ENCODE measurements around the gene PSMD14.

PSMD14 gene

GRCh38 chr2:161424394-161424769 lies 116.2 kb downstream of the PSMD14 start (continued):
- TF ChIP-seq PBX3 (CRISPR knock-in tag; IDR thresholded peaks at IDR 0.05) (no peak), ZFHX2 (tag by site-specific recombination; conservative IDR thresholded peaks at IDR 0.05) (no peak), ZNF394 (tag by site-specific recombination; IDR thresholded peaks at IDR 0.05; ENCODE audit: borderline replicate concordance) (no peak), ZNF629 (tag by site-specific recombination; IDR thresholded peaks at IDR 0.05) (no peak)

DNA sequence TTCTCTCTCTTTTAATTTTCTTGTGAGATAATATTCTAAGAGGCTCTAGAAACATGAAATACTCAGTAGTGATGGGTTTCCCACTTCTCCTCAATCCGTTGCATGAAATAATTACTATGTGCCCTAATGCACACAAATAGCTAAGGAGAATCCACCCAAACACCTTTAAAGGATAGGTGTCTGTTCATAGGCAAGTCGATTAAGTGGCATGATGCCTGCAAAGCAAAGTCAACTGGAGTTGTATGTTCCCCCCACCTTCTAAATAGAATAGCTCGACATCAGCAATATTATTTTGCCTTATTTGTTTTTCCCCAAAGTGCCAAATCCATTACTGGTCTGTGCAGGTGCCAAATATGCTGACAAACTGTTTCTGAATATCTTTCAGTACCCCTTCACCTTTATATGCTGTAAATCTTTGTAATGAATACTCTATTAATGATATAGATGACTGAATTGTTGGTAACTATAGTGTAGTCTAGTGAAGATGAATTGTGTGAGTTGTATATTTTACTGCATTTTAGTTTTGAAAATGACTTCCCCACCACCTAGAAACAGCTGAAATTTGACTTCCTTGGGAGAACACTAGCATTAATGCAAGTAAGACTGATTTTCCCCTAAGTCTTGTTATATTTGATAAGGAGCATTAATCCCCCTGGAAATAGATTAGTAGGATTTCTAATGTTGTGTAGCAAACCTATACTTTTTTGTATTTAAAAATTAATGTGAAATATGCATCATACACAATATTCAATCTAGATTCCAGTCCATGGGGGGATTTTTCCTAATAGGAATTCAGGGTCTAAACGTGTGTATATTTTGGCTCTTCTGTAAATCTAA lies 116.9 kb downstream of the PSMD14 start:
- ChIA-PET POLR2A (no interaction called here), CTCF (no interaction called here)
- no peak overlapping the region for H3K4me3 ChIP-seq (ENCODE audit: low read depth, low read length)
- H3K36me3 ChIP-seq (ENCODE audit: control insufficient read depth in 2 of 2, insufficient read depth in 1 of 2, low read length in 2 of 2): no peaks in the 10 kb centered on the region
- H3K9me3 ChIP-seq (ENCODE audit: control insufficient read depth, insufficient read depth, low read depth, low read length): no peaks in the 10 kb centered on the region
- H3K27ac ChIP-seq (ENCODE audit: extremely low read depth, low read depth, low read length): no peak overlapping the region
- TF ChIP-seq ZNF510 (tag by site-specific recombination; IDR thresholded peaks at IDR 0.05; ENCODE audit: insufficient replicate concordance) (no peak), ZNF394 (tag by site-specific recombination; IDR thresholded peaks at IDR 0.05; ENCODE audit: borderline replicate concordance) (no peak), GLI4 (tag by site-specific recombination; IDR thresholded peaks at IDR 0.05) (no peak), ZXDB (tag by site-specific recombination; IDR thresholded peaks at IDR 0.05) (no peak), ZNF341 (tag by site-specific recombination; IDR thresholded peaks at IDR 0.05; ENCODE audit: low read depth) (no peak), ZNF146 (tag by site-specific recombination; IDR thresholded peaks at IDR 0.05) (no peak), OSR2 (tag by site-specific recombination; IDR thresholded peaks at IDR 0.05) (no peak), EGR2 (tag by site-specific recombination; IDR thresholded peaks at IDR 0.05; ENCODE audit: low read depth) (no peak), ZNF660 (tag by site-specific recombination; IDR thresholded peaks at IDR 0.05) (no peak), INSM2 (tag by site-specific recombination; IDR thresholded peaks at IDR 0.05) (no peak), ZNF223 (tag by site-specific recombination; IDR thresholded peaks at IDR 0.05) (no peak), ZNF561 (tag by site-specific recombination; IDR thresholded peaks at IDR 0.05; ENCODE audit: borderline replicate concordance) (no peak), ZNF549 (tag by site-specific recombination; IDR thresholded peaks at IDR 0.05) (no peak)
- TF ChIP-seq, protein P1, sequence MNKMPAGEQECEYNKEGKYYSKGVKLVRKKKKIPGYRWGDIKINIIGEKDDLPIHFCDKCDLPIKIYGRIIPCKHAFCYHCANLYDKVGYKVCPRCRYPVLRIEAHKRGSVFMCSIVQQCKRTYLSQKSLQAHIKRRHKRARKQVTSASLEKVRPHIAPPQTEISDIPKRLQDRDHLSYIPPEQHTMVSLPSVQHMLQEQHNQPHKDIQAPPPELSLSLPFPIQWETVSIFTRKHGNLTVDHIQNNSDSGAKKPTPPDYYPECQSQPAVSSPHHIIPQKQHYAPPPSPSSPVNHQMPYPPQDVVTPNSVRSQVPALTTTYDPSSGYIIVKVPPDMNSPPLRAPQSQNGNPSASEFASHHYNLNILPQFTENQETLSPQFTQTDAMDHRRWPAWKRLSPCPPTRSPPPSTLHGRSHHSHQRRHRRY (tag by site-specific recombination; IDR thresholded peaks at IDR 0.05): no peak
- TF ChIP-seq, protein P2, sequence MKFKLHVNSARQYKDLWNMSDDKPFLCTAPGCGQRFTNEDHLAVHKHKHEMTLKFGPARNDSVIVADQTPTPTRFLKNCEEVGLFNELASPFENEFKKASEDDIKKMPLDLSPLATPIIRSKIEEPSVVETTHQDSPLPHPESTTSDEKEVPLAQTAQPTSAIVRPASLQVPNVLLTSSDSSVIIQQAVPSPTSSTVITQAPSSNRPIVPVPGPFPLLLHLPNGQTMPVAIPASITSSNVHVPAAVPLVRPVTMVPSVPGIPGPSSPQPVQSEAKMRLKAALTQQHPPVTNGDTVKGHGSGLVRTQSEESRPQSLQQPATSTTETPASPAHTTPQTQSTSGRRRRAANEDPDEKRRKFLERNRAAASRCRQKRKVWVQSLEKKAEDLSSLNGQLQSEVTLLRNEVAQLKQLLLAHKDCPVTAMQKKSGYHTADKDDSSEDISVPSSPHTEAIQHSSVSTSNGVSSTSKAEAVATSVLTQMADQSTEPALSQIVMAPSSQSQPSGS (tag by site-specific recombination; IDR thresholded peaks at IDR 0.05; ENCODE audit: low read depth): no peak
- TF ChIP-seq, protein P3, sequence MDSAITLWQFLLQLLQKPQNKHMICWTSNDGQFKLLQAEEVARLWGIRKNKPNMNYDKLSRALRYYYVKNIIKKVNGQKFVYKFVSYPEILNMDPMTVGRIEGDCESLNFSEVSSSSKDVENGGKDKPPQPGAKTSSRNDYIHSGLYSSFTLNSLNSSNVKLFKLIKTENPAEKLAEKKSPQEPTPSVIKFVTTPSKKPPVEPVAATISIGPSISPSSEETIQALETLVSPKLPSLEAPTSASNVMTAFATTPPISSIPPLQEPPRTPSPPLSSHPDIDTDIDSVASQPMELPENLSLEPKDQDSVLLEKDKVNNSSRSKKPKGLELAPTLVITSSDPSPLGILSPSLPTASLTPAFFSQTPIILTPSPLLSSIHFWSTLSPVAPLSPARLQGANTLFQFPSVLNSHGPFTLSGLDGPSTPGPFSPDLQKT (IDR thresholded peaks at IDR 0.05; ENCODE audit: borderline replicate concordance, low read depth, low read length): no peak
- TF ChIP-seq, protein P4, sequence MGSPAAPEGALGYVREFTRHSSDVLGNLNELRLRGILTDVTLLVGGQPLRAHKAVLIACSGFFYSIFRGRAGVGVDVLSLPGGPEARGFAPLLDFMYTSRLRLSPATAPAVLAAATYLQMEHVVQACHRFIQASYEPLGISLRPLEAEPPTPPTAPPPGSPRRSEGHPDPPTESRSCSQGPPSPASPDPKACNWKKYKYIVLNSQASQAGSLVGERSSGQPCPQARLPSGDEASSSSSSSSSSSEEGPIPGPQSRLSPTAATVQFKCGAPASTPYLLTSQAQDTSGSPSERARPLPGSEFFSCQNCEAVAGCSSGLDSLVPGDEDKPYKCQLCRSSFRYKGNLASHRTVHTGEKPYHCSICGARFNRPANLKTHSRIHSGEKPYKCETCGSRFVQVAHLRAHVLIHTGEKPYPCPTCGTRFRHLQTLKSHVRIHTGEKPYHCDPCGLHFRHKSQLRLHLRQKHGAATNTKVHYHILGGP (tag by site-specific recombination; IDR thresholded peaks at IDR 0.05): no peak
- H3K4me1 ChIP-seq (ENCODE audit: control insufficient read depth, insufficient read depth, low read length): no peaks in the 10 kb centered on the region

Data from HEK293 (cell line).